ENCODE results near the gene APEH.

Gene APEH

DNA sequence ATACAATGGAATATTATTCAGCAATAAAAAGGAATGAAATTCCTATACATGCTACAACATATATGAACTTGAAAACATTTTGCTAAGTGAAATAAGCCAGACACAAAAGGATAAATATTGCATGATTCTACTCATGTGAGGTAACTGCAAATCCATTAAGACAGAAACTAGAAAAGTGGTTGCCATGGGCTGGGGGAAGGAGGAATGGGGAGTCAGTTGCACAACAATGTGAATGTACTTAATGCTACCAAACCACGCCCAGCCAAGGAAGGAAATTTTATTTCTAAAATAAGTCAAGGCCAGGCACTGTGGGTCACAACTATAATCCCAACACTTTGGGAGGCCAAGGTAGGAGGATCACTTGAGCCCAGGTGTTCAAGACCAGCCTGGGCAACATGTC, 59.4 kb downstream of the APEH start:
- no peak for DNase-seq
